Sigmoid colon (tissue), 3 donors: Measurements from ENCODE around the gene RPL38.

Experiments used
- CTCF ChIP-seq, 4 experiments: fragments of 450-650 bp in 3 of 4; fragments of 200-600 bp in 1 of 4; IDR thresholded peaks; one replicate each; pipeline ENCODE4 v1.5.1; 2016 to 2019; ENCODE audit warnings: antibody characterized with exemption in 4 of 4, mild to moderate bottlenecking in 3 of 4, moderate library complexity in 2 of 4
- POLR2A ChIP-seq, 2 donors: fragments of 450-650 bp; IDR thresholded peaks; one replicate each; pipeline ENCODE4 v1.6.1; 2016; ENCODE audit warnings: antibody characterized with exemption in 2 of 2, mild to moderate bottlenecking in 2 of 2, moderate library complexity in 2 of 2

- TF ChIP-seq CTCF (IDR thresholded peaks at IDR 0.05) (no peak), POLR2A (IDR thresholded peaks at IDR 0.05) (no peak)
These were observed 2.2 kb upstream of the RPL38 start for GRCh38 chr17:74201250-74201649.
